Trophoblast cell (in vitro differentiated cells and primary cell): ENCODE measurements around the gene CST7.

Experiments
- DNase-seq, 2 donors: peaks; one replicate each; pipeline ENCODE4 v3.0.0-alpha.2; 2016
- H2AFZ ChIP-seq: 2 replicates; pipeline ENCODE4 v1.6.1; 2013; ENCODE audit warnings: low read length, moderate library complexity, mild to moderate bottlenecking; ENCODE audit not compliant: insufficient read depth, poor library complexity
- H2AK5ac ChIP-seq: 2 replicates; pipeline ENCODE4 v1.6.1; 2013; ENCODE audit warnings: mild to moderate bottlenecking, low read length
- H2BK120ac ChIP-seq: 2 replicates; pipeline ENCODE4 v1.6.1; 2013; ENCODE audit warnings: low read length, mild to moderate bottlenecking, moderate library complexity; ENCODE audit not compliant: insufficient read depth, poor library complexity
- H2BK12ac ChIP-seq: 2 replicates; pipeline ENCODE4 v1.6.1; 2013; ENCODE audit warnings: mild to moderate bottlenecking, low read length, moderate library complexity
- H2BK5ac ChIP-seq: 2 replicates; pipeline ENCODE4 v1.6.1; 2013; ENCODE audit warnings: low read length, low read depth, moderate library complexity, mild to moderate bottlenecking; ENCODE audit not compliant: poor library complexity
- H3K14ac ChIP-seq: 2 replicates; pipeline ENCODE4 v1.6.1; 2013; ENCODE audit warnings: mild to moderate bottlenecking, low read length
- H3K18ac ChIP-seq: 2 replicates; pipeline ENCODE4 v1.6.1; 2013; ENCODE audit warnings: mild to moderate bottlenecking, low read length
- H3K23ac ChIP-seq: 2 replicates; pipeline ENCODE4 v1.6.1; 2013; ENCODE audit warnings: low read length
- H3K27ac ChIP-seq: 2 replicates; pipeline ENCODE4 v1.5.1; 2013; ENCODE audit warnings: low read depth, mild to moderate bottlenecking, inconsistent platforms, low read length, moderate library complexity
- H3K27me3 ChIP-seq: 2 replicates; pipeline ENCODE4 v1.6.1; 2013; ENCODE audit warnings: inconsistent platforms, mild to moderate bottlenecking, low read length, moderate library complexity; ENCODE audit not compliant: insufficient read depth
- H3K36me3 ChIP-seq, 2 experiments: 1 replicate in 1 of 2; 2 replicates in 1 of 2; pipeline ENCODE4 v1.6.1; 2013; ENCODE audit warnings: low read length in 2 of 2, mild to moderate bottlenecking in 2 of 2, moderate library complexity in 1 of 2; ENCODE audit not compliant: insufficient read depth in 2 of 2, control insufficient read depth in 1 of 2
- H3K4ac ChIP-seq: 2 replicates; pipeline ENCODE4 v1.6.1; 2013; ENCODE audit warnings: low read depth, mild to moderate bottlenecking, low read length, moderate library complexity
- H3K4me1 ChIP-seq, 2 experiments: 1 replicate in 1 of 2; 2 replicates in 1 of 2; pipeline ENCODE4 v1.6.1; 2013; ENCODE audit warnings: low read length in 2 of 2, mild to moderate bottlenecking in 2 of 2, moderate library complexity in 1 of 2; ENCODE audit not compliant: insufficient read depth in 2 of 2, control insufficient read depth in 1 of 2
- H3K4me2 ChIP-seq: 2 replicates; pipeline ENCODE4 v1.6.1; 2013; ENCODE audit warnings: inconsistent platforms, mild to moderate bottlenecking, low read length, moderate library complexity
- H3K4me3 ChIP-seq: 2 replicates; pipeline ENCODE4 v1.5.1; 2013; ENCODE audit warnings: mild to moderate bottlenecking, low read depth, low read length, inconsistent platforms
- H3K79me1 ChIP-seq: one replicate; pipeline ENCODE4 v1.6.1; 2013; ENCODE audit warnings: low read length
- H3K79me2 ChIP-seq: 2 replicates; pipeline ENCODE4 v1.6.1; 2013; ENCODE audit warnings: low read length, mild to moderate bottlenecking; ENCODE audit not compliant: control insufficient read depth, insufficient read depth, poor library complexity
- H3K9ac ChIP-seq: 2 replicates; pipeline ENCODE4 v1.6.1; 2013; ENCODE audit warnings: mild to moderate bottlenecking, low read length
- H3K9me3 ChIP-seq: 2 replicates; pipeline ENCODE4 v1.6.1; 2013; ENCODE audit warnings: low read depth, mild to moderate bottlenecking, control low read depth, inconsistent platforms, low read length; ENCODE audit not compliant: insufficient read depth
- H4K12ac ChIP-seq: 2 replicates; pipeline ENCODE4 v1.6.1; 2013; ENCODE audit warnings: low read depth, mild to moderate bottlenecking, low read length, moderate library complexity
- H4K8ac ChIP-seq: 2 replicates; pipeline ENCODE4 v1.6.1; 2013; ENCODE audit warnings: low read depth, mild to moderate bottlenecking, low read length, moderate library complexity
- H4K91ac ChIP-seq: one replicate; pipeline ENCODE4 v1.6.1; 2013; ENCODE audit warnings: low read depth, mild to moderate bottlenecking, low read length, moderate library complexity
- WGBS: extraction: QIAGEN DNeasy Blood & Tissue Kit; methylation state at CpG from one replicate; pipeline ENCODE4 v1.1.7; 2013; ENCODE audit warnings: missing lambda C conversion rate; ENCODE audit not compliant: insufficient read length, insufficient coverage; ENCODE audit errors: extremely low coverage; 5-methylcytosine and 5-hydroxymethylcytosine counted together

CST7 gene

DNA sequence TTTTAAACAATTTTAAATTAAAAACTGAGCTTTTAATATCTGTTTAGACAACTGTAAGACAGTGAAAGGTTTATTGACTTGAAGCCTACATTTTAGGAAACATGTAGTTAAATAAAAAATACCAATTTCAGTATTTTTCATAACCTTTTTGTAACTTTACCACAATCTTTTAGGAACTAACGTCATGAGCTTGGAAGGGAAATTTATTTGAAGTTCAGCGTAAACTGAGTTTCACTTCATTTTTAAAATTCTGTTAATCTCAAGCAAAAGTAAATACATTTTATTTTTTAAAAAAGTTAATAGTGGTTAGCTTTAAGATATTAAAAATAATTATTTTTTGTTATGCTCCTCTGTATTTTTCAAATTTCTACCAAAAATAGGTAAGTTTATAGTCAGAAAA is 5.5 kb downstream of the CST7 start:
- WGBS = no CpG with 5 or more reads among the region's 2 CpGs
- Histone ChIP-seq H3K79me1 (no peaks in the 10 kb centered on the region), H3K18ac (no peak overlapping the region)

GRCh38 chr20:24955045-24955444 is 6.0 kb downstream of the CST7 start:
- Histone ChIP-seq H3K14ac (no peak overlapping the region), H2BK12ac (no peak overlapping the region), H2AFZ (no peak overlapping the region), H3K79me1 (no peaks in the 10 kb centered on the region), H3K4me2 (no peak overlapping the region), H3K18ac (no peak overlapping the region), H3K9ac (no peak overlapping the region), H3K4me3 (no peak overlapping the region), H3K79me2 (no peaks in the 10 kb centered on the region), H3K9me3 (peaks cover 2% of the 10 kb centered on the region), H3K27ac (no peak overlapping the region), H4K8ac (no peak overlapping the region), H3K4me1 (peaks cover 4 to 5% of the 10 kb centered on the region in 2 experiments), H3K36me3 (peaks cover 4 to 10% of the 10 kb centered on the region in 2 experiments), H2AK5ac (no peak overlapping the region), H3K4ac (no peak overlapping the region), H2BK5ac (no peak overlapping the region), H2BK120ac (no peak overlapping the region), H3K23ac (no peak overlapping the region), H3K27me3 (no peaks in the 10 kb centered on the region), H4K12ac (no peak overlapping the region), H4K91ac (no peak overlapping the region)
- DNase-seq = no peak
- no CpG with 5 or more reads among the region's 3 CpGs for WGBS

More for the DNA sequence above, 5.5 kb downstream of the CST7 start:
- Histone ChIP-seq H2BK12ac (no peak overlapping the region), H3K23ac (no peak overlapping the region), H3K36me3 (peaks cover 2 to 9% of the 10 kb centered on the region in 2 experiments), H3K4me2 (no peak overlapping the region), H3K14ac (no peak overlapping the region), H2BK120ac (no peak overlapping the region), H3K9me3 (peaks cover 2% of the 10 kb centered on the region), H2AK5ac (no peak overlapping the region), H4K91ac (no peak overlapping the region), H3K4ac (no peak overlapping the region), H2BK5ac (no peak overlapping the region), H3K27me3 (no peaks in the 10 kb centered on the region), H3K4me1 (peaks cover 8 to 10% of the 10 kb centered on the region in 2 experiments), H2AFZ (no peak overlapping the region), H4K12ac (no peak overlapping the region), H4K8ac (no peak overlapping the region), H3K79me2 (no peaks in the 10 kb centered on the region), H3K27ac (no peak overlapping the region), H3K4me3 (no peak overlapping the region), H3K9ac (no peak overlapping the region)
- DNase-seq = no peak

DNA sequence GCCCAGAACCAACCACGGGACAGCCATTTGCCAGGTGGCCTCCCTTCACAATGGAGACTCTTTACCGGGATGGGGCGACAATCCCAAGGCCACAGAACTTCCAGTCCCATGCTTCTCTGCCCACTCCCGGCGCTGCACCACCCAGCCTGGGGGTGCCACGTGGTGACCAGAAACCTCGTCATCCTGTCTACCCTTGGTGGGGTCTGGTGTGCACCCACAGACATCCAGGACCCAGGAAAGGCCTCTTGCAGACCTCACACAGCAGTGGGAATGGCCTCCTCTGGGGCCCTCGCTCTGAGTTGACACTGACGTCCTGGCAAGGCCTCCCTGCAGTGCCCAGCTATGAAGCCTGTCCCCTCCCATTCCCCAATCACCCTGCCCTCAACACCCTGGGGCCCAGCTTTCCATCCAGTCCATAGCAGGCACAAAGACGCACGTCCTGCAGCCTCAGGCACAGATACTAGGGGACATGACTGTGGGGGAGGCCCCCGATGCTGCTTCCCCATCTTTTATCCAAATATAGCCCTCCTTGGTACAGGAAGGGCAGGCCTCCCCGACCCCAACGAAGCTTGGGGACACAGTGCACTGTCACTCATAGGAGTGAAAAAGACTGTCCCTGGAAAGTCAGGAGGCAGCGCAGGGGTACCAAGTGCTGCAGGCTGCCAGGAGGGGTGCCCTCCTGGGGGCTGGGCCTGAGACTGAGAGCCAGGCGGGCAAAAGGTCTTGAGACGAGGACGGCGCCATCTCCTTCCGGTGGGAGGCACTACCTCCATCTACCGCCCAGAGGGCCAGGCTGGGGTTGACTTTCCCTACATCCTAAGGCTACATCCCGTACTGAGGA is 7.2 kb downstream of the CST7 start:
- Histone ChIP-seq H4K12ac (no peak overlapping the region), H3K4me2 (no peak overlapping the region), H2BK12ac (no peak overlapping the region), H4K91ac (no peak overlapping the region), H3K4me1 (no peaks in the 10 kb centered on the region), H3K18ac (no peak overlapping the region), H3K79me2 (no peaks in the 10 kb centered on the region), H3K36me3 (peaks cover 9 to 16% of the 10 kb centered on the region in 2 experiments), H2BK5ac (no peak overlapping the region), H3K14ac (no peak overlapping the region), H2BK120ac (no peak overlapping the region), H3K27me3 (no peaks in the 10 kb centered on the region), H3K79me1 (no peaks in the 10 kb centered on the region), H3K9me3 (peaks cover 2% of the 10 kb centered on the region), H2AFZ (no peak overlapping the region), H4K8ac (no peak overlapping the region), H3K9ac (no peak overlapping the region), H3K4ac (no peak overlapping the region), H3K4me3 (no peak overlapping the region), H3K23ac (no peak overlapping the region), H2AK5ac (no peak overlapping the region), H3K27ac (no peak overlapping the region)
- no CpG with 5 or more reads among the region's 22 CpGs for WGBS
- DNase-seq = no peak

GRCh38 chr20:24957326-24958016 is 8.4 kb downstream of the CST7 start:
- Histone ChIP-seq H3K23ac (no peak overlapping the region), H2BK5ac (no peak overlapping the region), H3K4me1 (no peaks in the 10 kb centered on the region), H3K27ac (no peak overlapping the region), H3K4ac (no peak overlapping the region), H4K91ac (no peak overlapping the region), H2BK120ac (no peak overlapping the region), H2BK12ac (no peak overlapping the region), H3K79me1 (no peaks in the 10 kb centered on the region), H4K8ac (no peak overlapping the region), H3K9ac (no peak overlapping the region), H3K9me3 (peaks cover 2% of the 10 kb centered on the region), H3K4me3 (no peak overlapping the region), H4K12ac (no peak overlapping the region), H3K4me2 (no peak overlapping the region), H3K14ac (no peak overlapping the region), H2AK5ac (no peak overlapping the region), H3K18ac (no peak overlapping the region), H2AFZ (no peak overlapping the region), H3K79me2 (no peaks in the 10 kb centered on the region), H3K36me3 (peaks cover 14 to 18% of the 10 kb centered on the region in 2 experiments), H3K27me3 (no peaks in the 10 kb centered on the region)
- no peak for DNase-seq
- WGBS = no CpG with 5 or more reads among the region's 18 CpGs
